CD14-positive monocyte (primary cell): ENCODE data around the gene VPS35L. TPM values are rescaled to one million over a fixed set of nuclear protein-coding genes. Genes with fewer than 3 reads are reported as not detected.

Experiments used
- DNase-seq, 3 donors: peaks; one replicate each; pipeline ENCODE4 v3.0.0-alpha.2; 2011 to 2022
- H2AFZ ChIP-seq: 2 replicates; pipeline ENCODE4 v1.6.0; 2012; ENCODE audit warnings: mild to moderate bottlenecking, low read depth, low read length, inconsistent platforms; ENCODE audit not compliant: insufficient read depth, poor library complexity, severe bottlenecking
- H3K27ac ChIP-seq, 2 donors: 1 replicate in 1 of 2; 2 replicates in 1 of 2; pipeline ENCODE4 v1.5.1; 2012 to 2013; ENCODE audit warnings: low read length in 2 of 2, control low read depth in 1 of 2, inconsistent platforms in 1 of 2, low read depth in 1 of 2, mild to moderate bottlenecking in 1 of 2
- H3K27me3 ChIP-seq, 2 donors: one replicate each; pipeline versions ENCODE4 v1.6.0 to v1.6.1; 2011 to 2013; ENCODE audit warnings: low read length in 2 of 2; ENCODE audit not compliant: control insufficient read depth in 2 of 2, insufficient read depth in 2 of 2
- H3K36me3 ChIP-seq, 2 donors: replicated peaks in 1 of 2; 1 replicate in 1 of 2; 2 replicates in 1 of 2; pipeline versions ENCODE4 v1.5.1 to v1.6.1; 2012 to 2013; ENCODE audit warnings: low read length in 2 of 2, control low read depth in 1 of 2, inconsistent platforms in 1 of 2, mild to moderate bottlenecking in 1 of 2; ENCODE audit not compliant: insufficient read depth in 2 of 2, control insufficient read depth in 1 of 2
- H3K4me1 ChIP-seq, 2 donors: 1 replicate in 1 of 2; 2 replicates in 1 of 2; pipeline versions ENCODE4 v1.5.1 to v1.6.1; 2012 to 2013; ENCODE audit warnings: low read length in 2 of 2, control low read depth in 1 of 2, inconsistent platforms in 1 of 2, mild to moderate bottlenecking in 1 of 2, moderate library complexity in 1 of 2; ENCODE audit not compliant: insufficient read depth in 2 of 2, control insufficient read depth in 1 of 2
- H3K4me2 ChIP-seq: replicated peaks from 2 replicates; pipeline ENCODE3; 2012; ENCODE audit warnings: low read length, moderate library complexity, mild to moderate bottlenecking; ENCODE audit not compliant: poor library complexity, severe bottlenecking; ENCODE audit errors: extremely low read depth
- H3K4me3 ChIP-seq, 3 experiments: fragments of 200-600 bp in 1 of 3; sonication (generic) in 1 of 3; replicated peaks in 1 of 3; 1 replicate in 2 of 3; 2 replicates in 1 of 3; pipeline ENCODE4 v1.5.1; 2011 to 2013; ENCODE audit warnings: low read length in 3 of 3, mild to moderate bottlenecking in 3 of 3, control low read depth in 2 of 3, low read depth in 2 of 3, inconsistent platforms in 1 of 3, moderate library complexity in 1 of 3
- H3K79me2 ChIP-seq: 2 replicates; pipeline ENCODE4 v1.6.0; 2012; ENCODE audit warnings: mild to moderate bottlenecking, control low read depth, inconsistent platforms, low read length, moderate library complexity; ENCODE audit not compliant: insufficient read depth
- H3K9ac ChIP-seq: 2 replicates; pipeline ENCODE4 v1.6.0; 2017; ENCODE audit warnings: low read length, mild to moderate bottlenecking; ENCODE audit not compliant: insufficient read depth, poor library complexity, severe bottlenecking
- H3K9me3 ChIP-seq, 2 donors: replicated peaks in 1 of 2; 1 replicate in 1 of 2; 2 replicates in 1 of 2; pipeline versions ENCODE4 v1.5.1 to v1.6.1; 2012 to 2013; ENCODE audit warnings: low read length in 2 of 2, control low read depth in 1 of 2; ENCODE audit not compliant: control insufficient read depth in 1 of 2, insufficient read depth in 1 of 2
- H4K20me1 ChIP-seq: 2 replicates; pipeline ENCODE4 v1.6.0; 2012; ENCODE audit warnings: mild to moderate bottlenecking, low read length, control low read depth, moderate library complexity; ENCODE audit not compliant: insufficient read depth
- H3K27ac Mint-ChIP-seq, 7 donors: one replicate each; pipeline ENCODE4 v1.8.0; 2020; ENCODE audit warnings: mild to moderate bottlenecking in 7 of 7, mixed read lengths in 7 of 7, moderate library complexity in 6 of 7, inconsistent platforms in 2 of 7
- H3K27me3 Mint-ChIP-seq, 3 donors: one replicate each; pipeline ENCODE4 v1.8.0; 2021 to 2022; ENCODE audit warnings: low read depth in 3 of 3, mild to moderate bottlenecking in 3 of 3, mixed read lengths in 3 of 3, moderate library complexity in 3 of 3, inconsistent platforms in 1 of 3
- H3K36me3 Mint-ChIP-seq, 2 donors: one replicate each; pipeline ENCODE4 v1.8.0; 2020; ENCODE audit warnings: mixed read lengths in 2 of 2, inconsistent platforms in 1 of 2, mild to moderate bottlenecking in 1 of 2
- H3K4me1 Mint-ChIP-seq: one replicate; pipeline ENCODE4 v1.8.0; 2020; ENCODE audit warnings: mild to moderate bottlenecking, mixed read lengths
- H3K4me3 Mint-ChIP-seq, 2 donors: one replicate each; pipeline ENCODE4 v1.8.0; 2020; ENCODE audit warnings: mild to moderate bottlenecking in 2 of 2, mixed read lengths in 2 of 2, moderate library complexity in 1 of 2
- H3K9me3 Mint-ChIP-seq, 7 donors: one replicate each; pipeline ENCODE4 v1.8.0; 2020 to 2022; ENCODE audit warnings: mixed read lengths in 7 of 7, mild to moderate bottlenecking in 6 of 7, moderate library complexity in 6 of 7, inconsistent platforms in 2 of 7
- WGBS: methylation state at CpG from one replicate; pipeline ENCODE4 v1.1.5; 2013; ENCODE audit warnings: missing lambda C conversion rate; ENCODE audit not compliant: insufficient coverage; 5-methylcytosine and 5-hydroxymethylcytosine counted together
- intact Hi-C, 2 donors: fragments of 100-400 bp; cut with micrococcal nuclease; formaldehyde crosslinking; loops; one replicate each; pipeline versions ENCODE4 v1.15.0 to v1.15.1; 2023
- polyA plus RNA-seq, 3 donors: library from polyadenylated mRNA; depleted of rRNA in 1 of 3; unstranded in 2 of 3; stranded (reverse) in 1 of 3; fragments of 300-500 nt in 2 of 3; fragments of >200 nt in 1 of 3; fragmentation: Illumina TruSeq in 2 of 3; gene quantifications; 1 replicate in 2 of 3; 2 replicates in 1 of 3; pipeline ENCODE4 v1.2.3, GENCODE V29; 2012 to 2021
- TF ChIP-seq, protein P1 (sequence below): fragments of 200-600 bp; IDR thresholded peaks from one replicate; pipeline ENCODE4 v1.8.0; 2022; ENCODE audit warnings: antibody characterized with exemption, mild to moderate bottlenecking

Gene VPS35L
- polyA plus RNA-seq, 3 donors: 29.7 to 51.4 (median 48.8) TPM

DNA sequence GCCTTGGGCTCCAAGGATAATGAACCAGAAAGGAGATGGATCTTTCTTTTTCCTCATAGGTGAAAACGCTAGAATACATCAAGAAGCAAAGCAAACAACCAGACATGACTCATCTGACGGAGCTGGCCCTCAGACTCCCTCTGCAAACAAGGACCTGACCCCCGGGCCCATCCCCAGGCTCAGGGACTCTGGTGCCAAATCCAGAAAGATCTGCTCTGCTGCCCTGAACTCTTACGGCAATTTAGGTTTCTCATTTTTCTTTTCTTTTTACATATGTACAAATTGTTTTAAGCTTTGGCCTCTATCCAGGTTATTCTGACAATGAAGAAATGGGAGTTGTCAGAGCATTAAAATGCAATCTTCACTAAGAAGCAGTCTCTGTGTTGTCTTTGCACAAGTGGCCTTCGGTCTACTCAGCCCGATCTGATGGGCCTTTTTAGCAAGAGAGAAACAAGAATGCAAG is 144.8 kb downstream of the VPS35L start:
- no peaks in the 10 kb centered on the region for H3K9me3 ChIP-seq
- H3K4me1 ChIP-seq: peaks cover 17 to 18% of the 10 kb centered on the region in 2 donors
- H2AFZ ChIP-seq: no peak overlapping the region
- no peaks in the 10 kb centered on the region for H3K79me2 ChIP-seq
- H3K4me3 ChIP-seq: no peak overlapping the region
- intact Hi-C loops: no loop called here
- Mint-ChIP-seq H3K27me3 (peaks cover 0 to 3% (median 2%) of the 10 kb centered on the region in 3 donors), H3K4me1 (peaks cover 23% of the 10 kb centered on the region), H3K4me3 (no peak overlapping the region), H3K9me3 (peaks cover 0 to 3% (median 0%) of the 10 kb centered on the region in 7 donors), H3K27ac (peak overlapping the region in 1 of 7 donors; percentile 23), H3K36me3 (peaks cover 66 to 84% of the 10 kb centered on the region in 2 donors)
- no peaks in the 10 kb centered on the region for H3K27me3 ChIP-seq
- H3K4me2 ChIP-seq: no peak overlapping the region
- no peak for DNase-seq
- TF ChIP-seq, protein P1, sequence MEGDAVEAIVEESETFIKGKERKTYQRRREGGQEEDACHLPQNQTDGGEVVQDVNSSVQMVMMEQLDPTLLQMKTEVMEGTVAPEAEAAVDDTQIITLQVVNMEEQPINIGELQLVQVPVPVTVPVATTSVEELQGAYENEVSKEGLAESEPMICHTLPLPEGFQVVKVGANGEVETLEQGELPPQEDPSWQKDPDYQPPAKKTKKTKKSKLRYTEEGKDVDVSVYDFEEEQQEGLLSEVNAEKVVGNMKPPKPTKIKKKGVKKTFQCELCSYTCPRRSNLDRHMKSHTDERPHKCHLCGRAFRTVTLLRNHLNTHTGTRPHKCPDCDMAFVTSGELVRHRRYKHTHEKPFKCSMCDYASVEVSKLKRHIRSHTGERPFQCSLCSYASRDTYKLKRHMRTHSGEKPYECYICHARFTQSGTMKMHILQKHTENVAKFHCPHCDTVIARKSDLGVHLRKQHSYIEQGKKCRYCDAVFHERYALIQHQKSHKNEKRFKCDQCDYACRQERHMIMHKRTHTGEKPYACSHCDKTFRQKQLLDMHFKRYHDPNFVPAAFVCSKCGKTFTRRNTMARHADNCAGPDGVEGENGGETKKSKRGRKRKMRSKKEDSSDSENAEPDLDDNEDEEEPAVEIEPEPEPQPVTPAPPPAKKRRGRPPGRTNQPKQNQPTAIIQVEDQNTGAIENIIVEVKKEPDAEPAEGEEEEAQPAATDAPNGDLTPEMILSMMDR: no peak
- H3K9ac ChIP-seq: no peak overlapping the region
- no peak overlapping the region for H3K27ac ChIP-seq
- H4K20me1 ChIP-seq: no peaks in the 10 kb centered on the region
- 94% methylated on average over 3 of the region's 6 CpGs for WGBS
- peaks cover 59 to 80% of the 10 kb centered on the region in 2 donors for H3K36me3 ChIP-seq

DNA sequence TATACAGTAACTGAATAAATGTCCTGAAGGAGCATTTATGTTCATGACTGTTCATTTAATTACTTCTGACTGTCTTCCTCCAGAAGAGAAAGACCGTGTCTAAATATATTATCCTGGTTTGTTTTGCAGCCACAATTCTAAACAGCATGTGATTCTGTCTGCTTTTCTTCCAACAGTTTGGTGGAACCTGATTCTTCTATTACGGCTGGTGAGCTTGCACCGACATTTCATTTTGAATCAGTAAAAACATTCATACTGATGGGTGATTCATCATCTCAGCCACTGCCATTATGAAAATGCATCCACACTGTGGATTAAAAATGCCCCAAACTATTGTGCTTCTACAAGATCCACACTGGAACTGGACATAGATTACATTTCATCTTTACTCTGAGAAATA is 145.6 kb downstream of the VPS35L start:
- TF ChIP-seq, protein P1: no peak
- no peak overlapping the region for H3K9ac ChIP-seq
- no peak overlapping the region for H3K4me2 ChIP-seq
- no peak overlapping the region for H3K27ac ChIP-seq
- H3K4me3 ChIP-seq: no peak overlapping the region
- Mint-ChIP-seq H3K36me3 (peaks cover 70 to 91% of the 10 kb centered on the region in 2 donors), H3K27me3 (peaks cover 0 to 3% (median 0%) of the 10 kb centered on the region in 3 donors), H3K9me3 (peaks cover 0 to 3% (median 0%) of the 10 kb centered on the region in 7 donors), H3K4me1 (peaks cover 20% of the 10 kb centered on the region), H3K27ac (no peak overlapping the region), H3K4me3 (no peak overlapping the region)
- H4K20me1 ChIP-seq: no peaks in the 10 kb centered on the region
- no peaks in the 10 kb centered on the region for H3K27me3 ChIP-seq
- H3K79me2 ChIP-seq: no peaks in the 10 kb centered on the region
- H3K4me1 ChIP-seq: peaks cover 14 to 15% of the 10 kb centered on the region in 2 donors
- no peaks in the 10 kb centered on the region for H3K9me3 ChIP-seq
- peaks cover 62 to 87% of the 10 kb centered on the region in 2 donors for H3K36me3 ChIP-seq
- H2AFZ ChIP-seq: no peak overlapping the region
- 100% methylated on average over 1 of the region's 3 CpGs for WGBS
- DNase-seq: no peak
- intact Hi-C loops: no loop called here
